IMR-90 (cell line): ENCODE data around the gene REXO5. TPM values are rescaled to one million over a fixed set of nuclear protein-coding genes. Genes with fewer than 3 reads are reported as not detected.

Source experiments
- ATAC-seq: fragments of 200-7000 bp; cut with Tn5 transposase; 2 replicates; pipeline ENCODE4 v1.9.1; 2020; ENCODE audit warnings: low read depth, mild to moderate bottlenecking, moderate library complexity
- BruUV-seq: library from RNA; stranded (reverse); fragments of 400-500 nt; replicated peaks from 2 replicates; lab custom pipeline; 2021; lab: Mats Ljungman, UMichigan
- CTCF ChIA-PET: fragments of 300-600 bp; formaldehyde crosslinking; extraction: SDS; loops from one replicate; lab custom pipeline; 2021; ENCODE audit warnings: antibody characterized with exemption; lab: Yijun Ruan, JAX
- POLR2A ChIA-PET: fragments of 300-600 bp; sonication (Branson Sonifier 250); formaldehyde crosslinking; loops from one replicate; lab custom pipeline; 2022; ENCODE audit warnings: antibody characterized with exemption; ENCODE audit not compliant: unreplicated experiment; lab: Charles Lee
- DNase-seq: peaks from one replicate; pipeline ENCODE4 v3.0.0; 2013
- H2AFZ ChIP-seq: replicated peaks from 2 replicates; pipeline ENCODE3; 2013; ENCODE audit warnings: low read length, mild to moderate bottlenecking; ENCODE audit not compliant: poor library complexity
- H2AK5ac ChIP-seq: 2 replicates; pipeline ENCODE4 v1.6.1; 2013; ENCODE audit warnings: low read depth, low read length, inconsistent platforms
- H2AK9ac ChIP-seq: replicated peaks from 2 replicates; pipeline ENCODE3; 2013; ENCODE audit warnings: mild to moderate bottlenecking, low read depth, low read length, moderate library complexity; ENCODE audit not compliant: poor library complexity
- H2BK120ac ChIP-seq: 2 replicates; pipeline ENCODE4 v1.6.1; 2013; ENCODE audit warnings: low read depth, low read length, inconsistent platforms
- H2BK15ac ChIP-seq: 3 replicates; pipeline ENCODE4 v1.6.1; 2013; ENCODE audit warnings: low read depth, low read length, inconsistent platforms
- H2BK20ac ChIP-seq: 2 replicates; pipeline ENCODE4 v1.6.1; 2013; ENCODE audit warnings: low read depth, mild to moderate bottlenecking, inconsistent platforms, low read length, moderate library complexity
- H2BK5ac ChIP-seq: 2 replicates; pipeline ENCODE4 v1.6.1; 2013; ENCODE audit warnings: mild to moderate bottlenecking, low read depth, low read length, inconsistent platforms; ENCODE audit not compliant: poor library complexity, severe bottlenecking
- H3K14ac ChIP-seq: replicated peaks from 2 replicates; pipeline ENCODE4 v1.6.1; 2013; ENCODE audit warnings: low read depth, low read length, inconsistent platforms
- H3K18ac ChIP-seq: 2 replicates; pipeline ENCODE4 v1.6.1; 2013; ENCODE audit warnings: low read depth, low read length, control low read depth
- H3K23ac ChIP-seq: 2 replicates; pipeline ENCODE4 v1.6.1; 2013; ENCODE audit warnings: low read depth, low read length, inconsistent platforms
- H3K27ac ChIP-seq: 2 replicates; pipeline ENCODE4 v1.5.1; 2013; ENCODE audit warnings: mild to moderate bottlenecking, control low read depth, low read length; ENCODE audit not compliant: insufficient read depth
- H3K27me3 ChIP-seq: 2 replicates; pipeline ENCODE4 v1.6.1; 2013; ENCODE audit warnings: low read length; ENCODE audit not compliant: control insufficient read depth, insufficient read depth
- H3K36me3 ChIP-seq: 2 replicates; pipeline ENCODE4 v1.6.1; 2013; ENCODE audit warnings: low read length, mixed read lengths; ENCODE audit not compliant: control insufficient read depth, insufficient read depth
- H3K4ac ChIP-seq: 2 replicates; pipeline ENCODE4 v1.6.1; 2013; ENCODE audit warnings: low read depth, low read length, inconsistent platforms
- H3K4me1 ChIP-seq: 2 replicates; pipeline ENCODE4 v1.6.1; 2013; ENCODE audit warnings: low read length, mixed read lengths; ENCODE audit not compliant: control insufficient read depth, insufficient read depth
- H3K4me2 ChIP-seq: 2 replicates; pipeline ENCODE4 v1.6.1; 2013; ENCODE audit warnings: low read depth, mild to moderate bottlenecking, control low read depth, low read length, moderate library complexity
- H3K4me3 ChIP-seq: 2 replicates; pipeline ENCODE4 v1.5.1; 2013; ENCODE audit warnings: low read depth, mild to moderate bottlenecking, control low read depth, low read length, moderate library complexity; ENCODE audit not compliant: insufficient read depth
- H3K56ac ChIP-seq: 2 replicates; pipeline ENCODE4 v1.6.1; 2013; ENCODE audit warnings: low read length, inconsistent platforms; ENCODE audit not compliant: insufficient read depth; ENCODE audit errors: extremely low read depth
- H3K79me1 ChIP-seq, 2 experiments: 2 replicates each; pipeline ENCODE4 v1.6.1; 2013; ENCODE audit warnings: low read length in 2 of 2, inconsistent platforms in 1 of 2, low read depth in 1 of 2
- H3K9ac ChIP-seq: 2 replicates; pipeline ENCODE4 v1.6.1; 2013; ENCODE audit warnings: low read depth, low read length, control low read depth
- H3K9me1 ChIP-seq: 2 replicates; pipeline ENCODE4 v1.6.1; 2013; ENCODE audit warnings: low read length, inconsistent platforms; ENCODE audit not compliant: insufficient read depth
- H3K9me3 ChIP-seq: 2 replicates; pipeline ENCODE4 v1.6.1; 2013; ENCODE audit warnings: low read length; ENCODE audit not compliant: control insufficient read depth, insufficient read depth
- H4K20me1 ChIP-seq: 2 replicates; pipeline ENCODE4 v1.6.1; 2013; ENCODE audit warnings: low read length, inconsistent platforms; ENCODE audit not compliant: insufficient read depth
- H4K5ac ChIP-seq: 2 replicates; pipeline ENCODE4 v1.6.1; 2013; ENCODE audit warnings: mild to moderate bottlenecking, low read depth, low read length, control low read depth
- H4K8ac ChIP-seq, 2 experiments: 2 replicates each; pipeline ENCODE4 v1.6.1; 2013; ENCODE audit warnings: low read depth in 2 of 2, low read length in 2 of 2, control low read depth in 1 of 2, inconsistent platforms in 1 of 2
- H4K91ac ChIP-seq: 2 replicates; pipeline ENCODE4 v1.6.1; 2013; ENCODE audit warnings: low read depth, low read length, inconsistent platforms; ENCODE audit not compliant: insufficient read depth
- MAFK ChIP-seq: IDR thresholded peaks from 2 replicates; pipeline ENCODE4 v1.6.1; 2012; ENCODE audit warnings: low read depth, low read length, improper control_type of control experiment
- POLR2A ChIP-seq: IDR thresholded peaks from 2 replicates; pipeline ENCODE4 v1.6.1; 2012; ENCODE audit warnings: mild to moderate bottlenecking, low read depth, low read length
- SMC3 ChIP-seq: fragments of 150-350 bp; IDR thresholded peaks from 2 replicates; pipeline ENCODE4 v1.6.1; 2016; ENCODE audit warnings: low read depth, mild to moderate bottlenecking, antibody characterized with exemption, low read length, moderate library complexity
- WGBS, 2 experiments: methylation state at CpG; one replicate each; pipeline versions ENCODE4 v1.1.5 to v1.1.7; 2013; ENCODE audit warnings: missing lambda C conversion rate in 2 of 2; ENCODE audit not compliant: insufficient read length in 1 of 2; ENCODE audit errors: extremely low coverage in 2 of 2; 5-methylcytosine and 5-hydroxymethylcytosine counted together
- dilution Hi-C: fragments of 300-500 bp; cut with HindIII; formaldehyde crosslinking; loops from one replicate; pipeline ENCODE4 v1.14.3; 2018; ENCODE audit warnings: low sequenced_read_pairs; ENCODE audit not compliant: unreplicated experiment
- in situ Hi-C: fragments of 300-500 bp; cut with MboI; formaldehyde crosslinking; loops from 3 replicates; pipeline ENCODE4 v1.14.3; 2019; ENCODE audit warnings: low sequenced_read_pairs, inconsistent platforms, mixed read lengths
- intact Hi-C: fragments of 100-400 bp; cut with micrococcal nuclease; formaldehyde crosslinking; loops from 2 replicates; pipeline ENCODE4 v1.10.0; 2022
- polyA plus RNA-seq, 3 experiments: library from polyadenylated mRNA; depleted of rRNA; stranded (reverse); fragments of >200 nt; gene quantifications; 2 replicates each; pipeline ENCODE4 v1.2.3, GENCODE V29; 2012; ENCODE audit warnings: low replicate concordance in 1 of 3
- total RNA-seq: library from RNA; depleted of rRNA; stranded (reverse); fragments of >200 nt; gene quantifications from 2 replicates; pipeline ENCODE4 v1.2.3, GENCODE V29; 2012

The REXO5 gene
- total and polyA plus RNA-seq, 2 of the 4 experiments (the other 2 are of a cell fraction): 3.7 to 7.0 TPM

- H3K23ac ChIP-seq: 0 out of 2 replicates have a peak overlapping the region, but pooled peaks have one; percentile 11
- ChIA-PET CTCF (interaction anchor here (0.6 to 1.7 kb wide), 10 partner anchors 48 to 338 kb away, joined by 3 to 7 read pairs (median 4); no protein-coding TSS in a partner anchor), POLR2A (interaction anchor here (0.5 to 0.6 kb wide), 2 partner anchors 49 to 1087 kb away, joined by 3 to 9 read pairs; partner anchors contain the start of genes DCUN1D3 and LYRM1)
- peak overlapping the region; percentile 51; the same call in 1 of the 2 replicates for H3K14ac ChIP-seq
- no peaks in the 10 kb centered on the region for H4K20me1 ChIP-seq
- peak overlapping the region; percentile 38 for H2AK9ac ChIP-seq
- ATAC-seq (no peak), DNase-seq (peak; percentile 18)
- intact Hi-C loops: loop anchor here (1.0 to 5.0 kb wide), 10 partner anchors 44 to 449 kb away; partner anchors contain the start of genes CRYM, DCUN1D3, ERI2 and LYRM1
- peak overlapping the region; percentile 31; the same call in 1 of the 2 replicates for H3K9ac ChIP-seq
- H3K27ac ChIP-seq: peak overlapping the region; percentile 57; the same call in 1 of the 2 replicates
- H3K4me1 ChIP-seq: peaks cover 13% of the 10 kb centered on the region
- H3K4me2 ChIP-seq: no peak overlapping the region
- H3K36me3 ChIP-seq: peaks cover 12% of the 10 kb centered on the region
- dilution Hi-C loops: no loop called here
- no peaks in the 10 kb centered on the region for H3K27me3 ChIP-seq
- H2BK5ac ChIP-seq: peak overlapping the region; percentile 78
- in situ Hi-C loops: loop anchor here (5.0 kb wide), 3 partner anchors 236 to 446 kb away; partner anchors contain the start of gene LDAF1
- 100% methylated on average over 1 of the region's 3 CpGs; no CpG with 5 or more reads in 1 of the 2 experiments for WGBS, 2 experiments
- H2AK5ac ChIP-seq: peak overlapping the region; percentile 74
- H3K4ac ChIP-seq: peak overlapping the region; percentile 76
- no peak overlapping the region for H3K4me3 ChIP-seq
- H2BK120ac ChIP-seq: peak overlapping the region; percentile 53
- peak overlapping the region; percentile 16; the same call in 1 of the 2 replicates for H4K91ac ChIP-seq
- BruUV-seq: no TSS peak
- TF ChIP-seq MAFK (no peak), POLR2A (no peak), SMC3 (no peak)
- peak overlapping the region in 1 of 2 experiments; percentile 77; a peak in 2 of 4 replicates for H4K8ac ChIP-seq
- no peaks in the 10 kb centered on the region for H3K9me3 ChIP-seq
- peak overlapping the region; percentile 8; the same call in 1 of the 2 replicates for H3K18ac ChIP-seq
- peaks cover 5% of the 10 kb centered on the region for H3K9me1 ChIP-seq
- H4K5ac ChIP-seq: peak overlapping the region; percentile 41
- no peak overlapping the region for H2AFZ ChIP-seq
- no peak overlapping the region for H3K56ac ChIP-seq
- H2BK15ac ChIP-seq: peak overlapping the region; percentile 69; the same call in 2 of the 3 replicates
- H3K79me1 ChIP-seq: peaks cover 19 to 33% of the 10 kb centered on the region in 2 experiments; a peak in 3 of 4 replicates
- peak overlapping the region; percentile 86 for H2BK20ac ChIP-seq
Observed at GRCh38 chr16:20850981-20851380, 44.7 kb downstream of the REXO5 start.
